ENCODE data around the gene AGRN. TPM values are rescaled to one million over a fixed set of nuclear protein-coding genes. Genes with fewer than 3 reads are reported as not detected.
"Not testable (repeated sequence)": the region's sequence is repeated elsewhere in the genome, so short reads cannot be mapped to it uniquely, and the experiment has no call there.

The AGRN gene
- total and polyA plus RNA-seq, 8 donors, result 40.5 to 166 (median 71.4) TPM

DNA sequence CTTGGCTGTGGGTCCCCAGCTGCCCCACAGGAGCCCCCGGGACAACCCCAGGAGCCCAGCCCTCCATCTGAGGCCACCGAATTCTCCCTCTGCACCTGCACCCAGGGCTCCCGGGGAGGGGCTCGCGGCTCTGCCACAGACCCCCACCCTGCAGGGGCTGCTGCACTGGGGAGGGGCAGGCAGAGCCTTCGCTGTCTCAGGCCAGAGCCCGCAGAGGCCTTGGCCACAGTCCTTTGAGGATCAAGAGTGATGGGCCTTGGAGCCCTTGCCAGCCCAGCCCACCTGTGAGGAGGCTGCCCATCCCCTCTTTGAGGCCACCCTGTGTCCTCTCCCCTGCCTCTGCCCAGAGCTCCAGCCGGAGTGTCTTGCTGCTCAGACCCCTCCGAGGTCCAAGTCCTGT is 44.6 kb upstream of the AGRN start:
- no peak overlapping the region for H3K4me3 ChIP-seq
- TF ChIP-seq, protein P1, sequence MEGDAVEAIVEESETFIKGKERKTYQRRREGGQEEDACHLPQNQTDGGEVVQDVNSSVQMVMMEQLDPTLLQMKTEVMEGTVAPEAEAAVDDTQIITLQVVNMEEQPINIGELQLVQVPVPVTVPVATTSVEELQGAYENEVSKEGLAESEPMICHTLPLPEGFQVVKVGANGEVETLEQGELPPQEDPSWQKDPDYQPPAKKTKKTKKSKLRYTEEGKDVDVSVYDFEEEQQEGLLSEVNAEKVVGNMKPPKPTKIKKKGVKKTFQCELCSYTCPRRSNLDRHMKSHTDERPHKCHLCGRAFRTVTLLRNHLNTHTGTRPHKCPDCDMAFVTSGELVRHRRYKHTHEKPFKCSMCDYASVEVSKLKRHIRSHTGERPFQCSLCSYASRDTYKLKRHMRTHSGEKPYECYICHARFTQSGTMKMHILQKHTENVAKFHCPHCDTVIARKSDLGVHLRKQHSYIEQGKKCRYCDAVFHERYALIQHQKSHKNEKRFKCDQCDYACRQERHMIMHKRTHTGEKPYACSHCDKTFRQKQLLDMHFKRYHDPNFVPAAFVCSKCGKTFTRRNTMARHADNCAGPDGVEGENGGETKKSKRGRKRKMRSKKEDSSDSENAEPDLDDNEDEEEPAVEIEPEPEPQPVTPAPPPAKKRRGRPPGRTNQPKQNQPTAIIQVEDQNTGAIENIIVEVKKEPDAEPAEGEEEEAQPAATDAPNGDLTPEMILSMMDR (IDR thresholded peaks at IDR 0.05), result no peak
- no peaks in the 10 kb centered on the region for H3K36me3 ChIP-seq
- intact Hi-C loops (cut with DNase I), result no loop called here
- no peak overlapping the region for H3K27ac ChIP-seq
- 40 to 61% methylated on average over 9 of the region's 9 CpGs for WGBS, 2 donors
- FAIRE-seq, result no peak
- H3K4me1 ChIP-seq, result no peaks in the 10 kb centered on the region
- peak in 2 of 6 donors; percentile 28 to 73 for DNase-seq
- peaks cover 0 to 15% (median 3%) of the 10 kb centered on the region in 4 donors for H3K27me3 ChIP-seq
- no peaks in the 10 kb centered on the region for H3K9me3 ChIP-seq
- no peak for ATAC-seq

DNA sequence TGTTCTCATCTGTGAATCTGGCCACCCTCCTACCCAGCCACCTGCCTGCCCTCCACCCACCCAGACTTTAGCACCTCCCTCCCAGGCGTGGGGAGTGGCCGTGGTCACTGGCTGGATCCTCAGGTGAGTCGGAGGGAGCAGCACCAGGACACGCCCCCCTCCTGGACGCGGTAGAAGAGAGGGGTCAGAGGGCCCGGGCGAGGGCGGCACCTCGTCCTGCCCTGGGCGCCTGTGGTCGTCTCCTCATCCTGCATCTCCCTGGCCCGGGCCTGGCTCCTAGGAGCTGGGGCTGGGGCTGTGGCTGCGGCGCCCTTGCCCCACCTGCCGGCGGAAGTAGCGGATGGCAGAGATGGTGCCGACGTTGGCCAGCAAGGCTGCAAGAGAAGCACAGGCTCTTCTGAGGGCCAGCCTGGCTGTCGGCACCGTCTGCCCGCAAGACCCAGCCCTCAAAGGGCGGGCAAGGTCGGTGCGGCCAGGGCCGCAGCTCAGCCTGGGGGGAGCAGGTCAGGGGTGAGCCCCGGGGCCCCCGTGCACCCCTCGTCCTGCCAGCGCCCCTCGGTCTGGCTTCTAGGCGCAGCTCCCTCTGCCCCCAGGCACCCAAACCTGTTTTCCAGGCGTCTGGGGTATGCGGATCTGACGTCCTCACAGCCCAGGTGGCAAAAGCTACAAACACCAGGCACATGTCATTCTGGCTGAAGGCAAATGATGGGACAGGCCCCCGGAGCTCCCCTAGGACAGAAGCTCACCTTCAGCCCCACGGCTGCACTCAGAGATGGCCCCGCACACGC is 43.8 kb upstream of the AGRN start:
- Histone ChIP-seq H3K36me3 (no peaks in the 10 kb centered on the region), H3K9me3 (no peaks in the 10 kb centered on the region), H3K4me3 (peak overlapping the region in 2 of 4 donors; percentile 10 to 17), H3K27ac (peak overlapping the region in 1 of 4 donors; percentile 16), H3K4me1 (no peaks in the 10 kb centered on the region), H3K27me3 (peaks cover 0 to 8% (median 0%) of the 10 kb centered on the region in 4 donors)
- FAIRE-seq (no peak), DNase-seq (peak in 4 of 6 donors; percentile 56 to 87 (median 75)), ATAC-seq (peak; percentile 77 to 94 (median 83))
- WGBS, 2 donors, result 1 to 2% methylated on average over 26 to 40 of the region's 40 CpGs
- intact Hi-C loops (cut with DNase I), result no loop called here
- TF ChIP-seq, protein P1 (IDR thresholded peaks at IDR 0.05), result peak in 3 of 4 donors; percentile 29 to 46 (median 41)

DNA sequence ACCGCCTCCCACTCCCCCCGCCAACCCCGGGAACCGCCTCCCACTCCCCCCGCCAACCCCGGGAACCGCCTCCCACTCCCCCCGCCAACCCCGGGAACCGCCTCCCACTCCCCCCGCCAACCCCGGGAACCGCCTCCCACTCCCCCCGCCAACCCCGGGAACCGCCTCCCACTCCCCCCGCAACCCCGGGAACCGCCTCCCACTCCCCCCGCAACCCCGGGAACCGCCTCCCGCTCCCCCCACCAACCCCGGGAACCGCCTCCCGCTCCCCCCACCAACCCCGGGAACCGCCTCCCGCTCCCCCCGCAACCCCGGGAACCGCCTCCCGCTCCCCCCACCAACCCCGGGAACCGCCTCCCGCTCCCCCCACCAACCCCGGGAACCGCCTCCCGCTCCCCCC is 43.1 kb upstream of the AGRN start:
- FAIRE-seq; ATAC-seq; H3K4me3 ChIP-seq; H3K4me1 ChIP-seq; intact Hi-C loops (cut with DNase I); H3K27ac ChIP-seq; H3K27me3 ChIP-seq; H3K9me3 ChIP-seq; H3K36me3 ChIP-seq: not testable (repeated sequence)
- WGBS, 2 donors, result 56 to 63% methylated on average over 12 to 15 of the region's 39 CpGs
- DNase-seq, result peak in 2 of 6 donors; percentile 49 to 85

DNA sequence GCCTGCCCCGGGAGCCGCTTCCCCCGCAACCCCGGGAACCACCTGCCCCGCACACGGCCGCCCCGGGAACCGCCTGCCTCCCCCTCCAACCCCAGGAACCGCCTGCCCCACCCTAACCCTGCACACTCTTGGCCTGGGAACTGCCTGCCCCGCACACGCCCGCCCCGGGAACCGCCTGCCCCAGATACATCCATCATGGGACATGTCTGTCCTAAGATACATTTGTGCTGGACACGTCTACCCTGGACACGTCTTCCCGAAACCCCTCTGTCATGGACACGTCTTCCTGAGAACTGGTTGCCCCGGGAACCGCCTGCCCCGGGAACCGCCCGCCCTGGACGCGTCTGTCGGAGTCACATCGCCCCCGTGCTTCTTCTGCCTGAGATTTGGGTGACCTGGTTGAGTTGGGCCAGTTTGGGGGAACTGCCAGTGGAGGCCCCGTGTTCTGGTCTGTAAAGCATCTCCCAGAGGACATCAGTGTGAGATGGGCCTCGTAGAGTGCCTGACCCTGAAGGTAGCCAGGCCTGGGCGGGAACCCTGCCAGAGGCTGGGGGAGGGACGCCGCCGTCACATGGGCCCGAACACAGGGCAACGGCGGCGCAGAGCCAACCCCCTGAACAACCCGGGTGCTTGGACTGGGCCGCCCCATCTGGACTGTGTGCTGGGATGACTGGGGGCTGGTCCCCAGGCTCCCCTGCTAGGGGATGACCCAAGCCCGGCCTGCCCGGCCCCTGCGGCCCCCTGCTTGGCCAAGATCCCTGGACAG is 41.7 kb upstream of the AGRN start:
- WGBS, 2 donors, result 83 to 87% methylated on average over 42 to 44 of the region's 44 CpGs
- no peak for ATAC-seq
- intact Hi-C loops (cut with DNase I), result no loop called here
- no peak for FAIRE-seq
- peak in 2 of 6 donors; percentile 42 to 73 for DNase-seq
- Histone ChIP-seq H3K4me1 (no peaks in the 10 kb centered on the region), H3K36me3 (no peaks in the 10 kb centered on the region), H3K27me3 (no peaks in the 10 kb centered on the region), H3K27ac (no peak overlapping the region), H3K9me3 (no peaks in the 10 kb centered on the region), H3K4me3 (no peak overlapping the region)
- TF ChIP-seq, protein P1 (IDR thresholded peaks at IDR 0.05), result no peak

DNA sequence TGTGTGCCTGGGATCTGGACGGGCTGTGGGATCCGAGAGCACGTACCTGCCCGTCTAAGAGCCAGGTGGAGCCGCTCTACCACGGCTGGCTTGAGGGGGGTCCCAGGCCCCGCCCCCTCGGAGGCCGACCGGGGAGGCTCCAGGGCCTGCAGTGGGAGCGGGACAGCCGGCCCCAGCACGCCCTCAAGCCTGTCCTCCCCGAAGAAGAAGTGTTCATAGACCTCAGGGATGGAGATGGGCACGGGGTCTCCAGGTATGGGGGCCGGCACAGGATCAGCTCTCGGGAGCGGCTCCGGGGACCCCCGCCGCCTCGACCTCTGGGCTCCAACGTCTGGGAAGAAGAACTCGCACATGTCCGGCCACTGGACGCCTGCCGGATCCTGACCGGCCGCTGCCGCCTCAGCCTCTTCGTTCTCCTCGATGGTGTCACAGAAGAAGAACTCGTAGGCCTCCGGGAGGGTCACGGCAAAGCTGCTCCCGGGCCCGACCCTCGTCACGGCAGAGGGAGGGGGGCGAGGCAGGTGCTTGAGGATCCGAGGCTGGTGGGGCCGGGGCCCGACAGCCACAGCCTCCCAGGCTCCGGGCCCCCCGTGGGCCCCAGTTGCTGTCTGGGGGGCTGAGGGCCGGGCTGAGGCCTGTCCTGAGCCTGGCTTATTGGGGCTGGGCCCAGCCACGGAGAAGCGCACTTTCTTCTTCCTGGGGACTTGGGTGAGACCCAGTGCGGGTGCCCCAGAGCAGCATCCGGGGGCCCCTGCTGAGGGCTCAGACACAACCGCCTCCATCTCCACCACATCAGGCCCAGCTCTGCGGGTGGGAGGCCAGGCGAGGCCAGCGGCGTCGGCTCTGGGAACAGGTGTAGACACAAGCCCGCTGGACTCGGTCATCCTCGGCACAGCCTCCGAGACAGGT is 40.8 kb upstream of the AGRN start:
- peak in 4 of 6 donors; percentile 11 to 81 (median 43) for DNase-seq
- intact Hi-C loops (cut with DNase I), result no loop called here
- FAIRE-seq, result no peak
- Histone ChIP-seq H3K9me3 (no peaks in the 10 kb centered on the region), H3K4me1 (no peaks in the 10 kb centered on the region), H3K36me3 (no peaks in the 10 kb centered on the region), H3K27me3 (no peaks in the 10 kb centered on the region), H3K4me3 (no peak overlapping the region), H3K27ac (no peak overlapping the region)
- ATAC-seq, result no peak
- 80 to 84% methylated on average over 50 to 60 of the region's 60 CpGs for WGBS, 2 donors
- TF ChIP-seq, protein P1 (IDR thresholded peaks at IDR 0.05), result no peak

Measured in pancreas (tissue), 10 donors.